SHP77 treated with DMSO at 0.1 percent for 48 hours (cell line): Measurements from ENCODE around the gene DNAJC1.
A peak's percentile ranks its signal among the peaks of the same experiment; 100 is the strongest.
"Not testable (repeated sequence)": the region's sequence is repeated elsewhere in the genome, so short reads cannot be mapped to it uniquely, and the experiment has no call there.

Source experiments
- DNase-seq: peaks from one replicate; lab custom pipeline; 2025; lab: John Stamatoyannopoulos, UW

The DNAJC1 gene

GRCh38 chr10:22003177-22003963 is at the start of gene DNAJC1:
Gene DNAJC1, minus strand, starts transcription at chr10:22003730. Its CDS starts 296 bp downstream, at chr10:22003434.
- peak; percentile 94 for DNase-seq

DNA sequence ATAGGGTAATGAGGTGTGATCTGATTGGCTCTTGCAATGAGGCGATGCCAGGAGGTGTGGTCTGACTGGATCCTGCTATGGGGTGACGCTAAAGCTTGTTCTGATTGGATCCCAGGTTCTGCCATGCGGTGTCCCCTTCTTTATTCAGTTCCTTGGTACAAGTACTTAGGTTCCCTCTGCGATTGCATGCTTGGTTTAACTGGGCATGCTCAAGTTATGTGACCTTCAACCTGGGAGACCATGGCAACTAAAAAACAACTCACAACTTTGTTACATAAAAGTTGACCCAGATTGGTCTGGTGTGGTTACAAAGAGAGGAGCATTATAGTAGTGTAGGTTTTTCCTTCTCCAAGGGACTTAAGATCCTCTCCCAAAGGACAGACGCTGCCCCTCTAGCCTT is 49.5 kb upstream of the DNAJC1 start:
- no peak for DNase-seq

- no peak for DNase-seq
These were observed 46.1 kb upstream of the DNAJC1 start for GRCh38 chr10:22049635-22050034.

DNA sequence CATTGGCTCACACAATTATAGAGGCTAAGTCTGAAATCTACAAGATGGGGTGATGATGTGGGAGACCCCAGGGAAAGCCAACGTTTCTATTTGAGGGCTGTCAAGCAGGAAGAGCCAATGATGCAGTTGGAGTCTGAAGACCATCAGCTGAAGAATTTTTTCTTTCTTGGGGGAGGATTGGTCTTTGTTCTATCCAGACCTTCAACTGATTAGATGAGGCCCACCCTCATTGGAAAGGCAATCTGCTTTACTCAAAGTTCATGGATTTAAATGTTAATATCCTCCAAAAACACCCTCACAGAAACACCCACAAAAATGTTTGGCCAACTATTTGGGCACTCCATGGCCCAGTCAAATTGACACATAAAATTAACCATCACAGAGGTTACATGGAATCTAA is 44.3 kb upstream of the DNAJC1 start:
- no peak for DNase-seq

GRCh38 chr10:22043327-22043633 is 39.8 kb upstream of the DNAJC1 start:
- peak; percentile 73 for DNase-seq

DNA sequence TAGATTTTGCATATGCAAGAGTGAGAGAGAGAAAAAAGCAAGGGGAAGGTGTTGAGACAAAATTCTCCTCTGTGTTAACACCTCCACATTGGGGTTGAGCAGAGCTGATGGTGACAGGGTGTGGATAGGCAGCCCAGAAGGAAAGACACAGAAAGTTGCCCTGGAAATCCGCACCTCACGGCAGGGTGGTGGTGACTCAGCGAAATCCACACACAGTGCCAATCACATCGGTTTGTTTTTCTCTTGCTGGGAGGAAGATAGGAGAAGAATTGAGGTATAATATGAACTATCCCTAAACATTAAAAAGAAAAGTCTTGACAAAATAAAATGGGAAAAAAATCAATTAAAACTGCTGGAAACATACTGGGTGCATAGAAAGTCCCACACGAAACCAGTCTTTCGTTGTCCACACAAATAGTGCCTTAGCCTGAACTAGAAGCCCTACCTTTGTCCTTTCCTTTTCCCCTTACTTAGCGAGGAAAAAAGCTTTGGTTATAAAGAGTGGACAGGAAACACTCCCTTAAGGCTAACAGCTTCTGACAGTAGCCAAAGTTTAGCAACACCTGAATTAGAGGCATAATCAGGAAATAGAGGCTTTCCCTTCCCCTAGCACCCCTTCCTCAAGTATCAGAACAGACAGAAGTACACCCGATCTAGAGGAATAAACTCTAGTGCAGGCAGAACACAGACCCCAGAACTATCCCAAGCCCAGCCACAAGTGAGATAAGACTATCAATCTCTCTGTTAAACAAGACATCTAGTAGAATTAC is 39.2 kb upstream of the DNAJC1 start:
- peak; percentile 82 for DNase-seq

- no peak for DNase-seq
These were observed 30.8 kb upstream of the DNAJC1 start for GRCh38 chr10:22034333-22034732.

GRCh38 chr10:22032268-22032667 is 28.7 kb upstream of the DNAJC1 start:
- not testable (repeated sequence) for DNase-seq

DNA sequence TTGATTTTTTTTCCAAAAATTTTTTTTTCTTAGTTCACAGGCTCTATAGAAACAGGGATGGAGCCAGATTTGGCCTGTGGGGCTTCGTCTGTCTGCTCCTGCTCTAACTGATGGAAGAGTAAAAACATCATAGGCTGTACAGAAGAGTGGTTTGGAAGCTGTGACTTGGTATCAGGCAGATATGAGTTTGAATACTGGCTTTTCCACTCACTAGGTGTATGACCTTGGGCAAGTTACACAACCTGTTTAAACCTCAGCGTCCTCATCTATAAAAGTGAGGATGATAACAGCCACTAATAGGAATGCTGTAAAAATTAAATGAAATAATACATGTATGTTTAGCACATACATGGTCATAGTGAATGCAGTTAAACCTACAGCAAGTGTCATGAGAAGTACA is 26.9 kb upstream of the DNAJC1 start:
- no peak for DNase-seq

DNA sequence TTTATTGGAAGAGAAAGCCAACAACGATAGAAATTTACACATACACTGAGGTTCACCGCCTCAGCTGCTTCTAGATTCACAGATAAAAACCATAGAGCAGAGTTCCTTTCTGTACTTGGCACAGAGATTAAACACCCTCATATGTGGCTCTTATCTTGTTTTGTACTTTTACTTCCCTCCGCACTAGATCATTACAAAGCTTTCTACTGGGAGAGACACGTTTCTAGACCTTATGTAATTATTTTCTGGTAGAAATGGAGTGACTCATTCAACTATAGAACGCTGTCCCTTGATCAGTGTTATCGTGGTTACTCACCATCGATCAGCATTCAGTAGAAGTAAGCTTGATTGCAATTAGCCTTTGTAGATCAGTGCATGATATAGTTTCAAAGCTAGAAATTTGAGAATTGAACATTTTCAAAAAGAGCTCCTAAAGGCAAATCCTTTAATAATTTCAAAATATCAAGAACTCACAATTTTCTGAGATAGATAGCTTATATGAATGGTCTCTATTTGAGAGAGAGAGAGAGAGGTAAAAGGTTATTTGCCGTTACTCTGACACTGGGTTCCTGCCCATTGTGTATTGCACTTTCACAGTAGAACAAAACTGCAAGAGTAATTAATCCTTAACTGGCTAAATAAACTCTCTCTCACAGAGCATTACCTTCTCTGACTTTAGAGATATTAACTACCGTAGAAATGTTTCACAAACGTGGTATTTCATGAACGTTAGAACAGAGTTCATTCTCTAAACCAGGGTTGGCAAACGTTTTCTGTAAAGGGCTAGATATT is 26.1 kb upstream of the DNAJC1 start:
- DNase-seq = no peak

- no peak for DNase-seq
These were observed 24.1 kb upstream of the DNAJC1 start for GRCh38 chr10:22027364-22028238.

DNA sequence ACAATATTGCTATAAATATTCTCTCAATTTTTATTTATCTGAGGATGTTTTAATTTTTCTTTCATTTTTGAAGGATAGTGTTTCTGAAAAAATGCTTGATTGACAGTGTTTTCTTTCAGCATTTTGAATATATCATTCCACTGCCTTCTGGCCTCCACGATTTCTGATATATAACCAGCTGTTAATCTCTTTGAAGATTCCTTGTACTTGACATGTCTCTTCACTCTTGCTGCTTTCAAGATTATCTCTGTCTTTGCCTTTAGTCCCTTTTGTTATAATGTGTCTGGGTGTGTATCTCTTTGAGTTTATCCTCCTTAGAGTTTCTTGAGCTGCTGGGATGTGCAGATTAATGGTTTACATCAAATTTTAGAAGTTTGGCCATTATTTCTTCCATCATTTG is 22.8 kb upstream of the DNAJC1 start:
- DNase-seq = no peak

- DNase-seq = no peak
These were observed 20.0 kb upstream of the DNAJC1 start for GRCh38 chr10:22023508-22023907.

GRCh38 chr10:22022257-22023032 is 18.9 kb upstream of the DNAJC1 start:
- no peak for DNase-seq

DNA sequence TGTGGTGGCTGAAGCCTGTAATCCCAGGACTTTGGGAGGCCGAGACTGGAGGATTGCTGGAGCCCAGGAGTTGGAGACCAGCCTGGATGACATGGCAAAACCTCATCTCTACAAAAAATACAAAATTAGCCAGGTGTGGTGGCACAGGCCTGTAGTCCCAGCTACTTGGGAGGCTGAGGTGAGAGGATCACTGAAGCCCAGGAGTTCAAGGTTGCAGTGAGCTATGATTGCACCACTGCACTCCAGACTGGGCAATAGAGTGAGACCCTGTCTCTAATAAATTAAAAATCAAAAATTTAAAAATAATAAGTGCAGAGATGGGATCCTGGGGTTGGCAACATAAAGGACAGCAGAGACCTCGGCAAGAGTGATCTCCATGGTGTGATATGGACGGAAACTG is 17.6 kb upstream of the DNAJC1 start:
- DNase-seq = not testable (repeated sequence)

GRCh38 chr10:22017283-22018020 is 13.9 kb upstream of the DNAJC1 start:
- DNase-seq = no peak

GRCh38 chr10:22016046-22016705 is 12.6 kb upstream of the DNAJC1 start:
- DNase-seq = no peak

DNA sequence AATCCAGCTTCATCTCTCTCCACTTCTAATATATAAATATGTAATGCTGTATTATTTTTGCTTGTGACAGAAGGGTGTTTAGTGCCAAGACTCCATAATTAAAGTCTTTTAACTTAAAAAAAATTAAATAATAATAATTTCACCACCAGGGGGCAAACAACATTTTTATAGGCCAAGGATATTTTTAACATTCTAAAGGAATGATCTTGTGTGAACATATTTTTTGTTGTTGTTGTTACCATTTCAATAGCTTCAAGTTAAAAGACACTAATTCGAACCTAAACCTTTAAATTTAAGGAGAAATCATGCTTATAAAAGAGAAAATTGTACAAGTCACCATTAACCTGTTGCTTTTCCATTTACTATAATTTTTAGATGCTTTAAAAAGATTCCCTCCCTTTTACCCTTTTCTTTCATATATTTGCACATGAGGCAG is 7.5 kb upstream of the DNAJC1 start:
- peak; percentile 15 for DNase-seq

GRCh38 chr10:22010539-22010938 is 7.0 kb upstream of the DNAJC1 start:
- DNase-seq = no peak
